CD4-positive, alpha-beta T cell treated with Interleukin-17A for 1 hour (primary cell): ENCODE results near the gene ZNF485.
A peak's percentile ranks its signal among the peaks of the same experiment; 100 is the strongest.
"Not testable (repeated sequence)": the region's sequence is repeated elsewhere in the genome, so short reads cannot be mapped to it uniquely, and the experiment has no call there.

ENCODE experiments used
- DNase-seq: peaks from one replicate; pipeline ENCODE4 v3.0.0-alpha.2; 2020

ZNF485 gene

GRCh38 chr10:43607199-43607573 is 948 bp downstream of the ZNF485 start:
- DNase-seq, result no peak

- no peak for DNase-seq
Observed at GRCh38 chr10:43610636-43611035, 4.4 kb downstream of the ZNF485 start.

GRCh38 chr10:43616697-43617370 is 10.6 kb downstream of the ZNF485 start:
- DNase-seq, result no peak

GRCh38 chr10:43619368-43619767 is 13.1 kb downstream of the ZNF485 start:
- no peak for DNase-seq

GRCh38 chr10:43622038-43622437 is 15.8 kb downstream of the ZNF485 start:
- DNase-seq, result no peak

- peak; percentile 50 for DNase-seq
Observed at GRCh38 chr10:43623351-43623750, 17.1 kb downstream of the ZNF485 start.

- DNase-seq, result no peak
Observed at GRCh38 chr10:43627942-43628341, 21.7 kb downstream of the ZNF485 start.

- DNase-seq, result no peak
Observed at GRCh38 chr10:43628956-43629355, 22.7 kb downstream of the ZNF485 start.

- not testable (repeated sequence) for DNase-seq
Observed at GRCh38 chr10:43635816-43636215, 29.6 kb downstream of the ZNF485 start.

- no peak for DNase-seq
Observed at GRCh38 chr10:43640603-43641002, 34.4 kb downstream of the ZNF485 start.

GRCh38 chr10:43644252-43644651 is 38.0 kb downstream of the ZNF485 start:
- no peak for DNase-seq

GRCh38 chr10:43645866-43646265 is 39.6 kb downstream of the ZNF485 start:
- no peak for DNase-seq

- no peak for DNase-seq
Observed at GRCh38 chr10:43647576-43647975, 41.3 kb downstream of the ZNF485 start.

- no peak for DNase-seq
Observed at GRCh38 chr10:43648095-43648397, 41.8 kb downstream of the ZNF485 start.

GRCh38 chr10:43648398-43649184 is 42.4 kb downstream of the ZNF485 start, which contains the start of gene ZNF32:
Gene ZNF32, minus strand, starts transcription at chr10:43648881. Its CDS starts 2,748 bp downstream, at chr10:43646133.
- DNase-seq, result peak; percentile 85

- no peak for DNase-seq
Observed at GRCh38 chr10:43649185-43649523, 42.9 kb downstream of the ZNF485 start.

- no peak for DNase-seq
Observed at GRCh38 chr10:43653746-43654145, 47.5 kb downstream of the ZNF485 start.

GRCh38 chr10:43655311-43655710 is 49.1 kb downstream of the ZNF485 start:
- DNase-seq, result no peak

- no peak for DNase-seq
Observed at GRCh38 chr10:43658227-43658626, 52.0 kb downstream of the ZNF485 start.

- no peak for DNase-seq
Observed at GRCh38 chr10:43665054-43665453, 58.8 kb downstream of the ZNF485 start.

- no peak for DNase-seq
Observed at GRCh38 chr10:43666552-43666951, 60.3 kb downstream of the ZNF485 start.

GRCh38 chr10:43667317-43667731 is 61.1 kb downstream of the ZNF485 start:
- DNase-seq, result no peak
